ENCODE results near the gene TACR1.

The TACR1 gene

DNA sequence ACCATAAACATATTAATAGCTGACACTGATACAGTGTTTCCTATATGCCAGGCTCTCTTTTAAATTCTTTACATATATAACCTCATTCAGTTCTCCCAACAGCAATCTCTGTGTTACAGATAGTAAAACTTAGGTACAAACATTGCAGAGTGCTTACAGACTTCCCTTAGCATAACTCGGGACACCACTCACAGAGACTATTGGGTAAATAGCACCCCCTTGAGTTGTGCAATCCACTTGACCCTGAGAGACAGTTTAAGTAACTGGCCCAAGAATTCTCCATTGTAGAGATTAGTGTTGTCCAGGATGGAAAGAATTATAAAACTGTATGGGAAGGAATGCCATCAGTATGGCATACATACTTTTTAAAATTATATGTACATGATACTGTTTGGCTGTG lies 130.8 kb downstream of the TACR1 start:
- TF ChIP-seq, protein P1, sequence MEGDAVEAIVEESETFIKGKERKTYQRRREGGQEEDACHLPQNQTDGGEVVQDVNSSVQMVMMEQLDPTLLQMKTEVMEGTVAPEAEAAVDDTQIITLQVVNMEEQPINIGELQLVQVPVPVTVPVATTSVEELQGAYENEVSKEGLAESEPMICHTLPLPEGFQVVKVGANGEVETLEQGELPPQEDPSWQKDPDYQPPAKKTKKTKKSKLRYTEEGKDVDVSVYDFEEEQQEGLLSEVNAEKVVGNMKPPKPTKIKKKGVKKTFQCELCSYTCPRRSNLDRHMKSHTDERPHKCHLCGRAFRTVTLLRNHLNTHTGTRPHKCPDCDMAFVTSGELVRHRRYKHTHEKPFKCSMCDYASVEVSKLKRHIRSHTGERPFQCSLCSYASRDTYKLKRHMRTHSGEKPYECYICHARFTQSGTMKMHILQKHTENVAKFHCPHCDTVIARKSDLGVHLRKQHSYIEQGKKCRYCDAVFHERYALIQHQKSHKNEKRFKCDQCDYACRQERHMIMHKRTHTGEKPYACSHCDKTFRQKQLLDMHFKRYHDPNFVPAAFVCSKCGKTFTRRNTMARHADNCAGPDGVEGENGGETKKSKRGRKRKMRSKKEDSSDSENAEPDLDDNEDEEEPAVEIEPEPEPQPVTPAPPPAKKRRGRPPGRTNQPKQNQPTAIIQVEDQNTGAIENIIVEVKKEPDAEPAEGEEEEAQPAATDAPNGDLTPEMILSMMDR (IDR thresholded peaks at IDR 0.05), result no peak
- TF ChIP-seq ZFX (IDR thresholded peaks at IDR 0.05; ENCODE audit: borderline replicate concordance), result no peak
- H3K27ac ChIP-seq, result no peak overlapping the region

DNA sequence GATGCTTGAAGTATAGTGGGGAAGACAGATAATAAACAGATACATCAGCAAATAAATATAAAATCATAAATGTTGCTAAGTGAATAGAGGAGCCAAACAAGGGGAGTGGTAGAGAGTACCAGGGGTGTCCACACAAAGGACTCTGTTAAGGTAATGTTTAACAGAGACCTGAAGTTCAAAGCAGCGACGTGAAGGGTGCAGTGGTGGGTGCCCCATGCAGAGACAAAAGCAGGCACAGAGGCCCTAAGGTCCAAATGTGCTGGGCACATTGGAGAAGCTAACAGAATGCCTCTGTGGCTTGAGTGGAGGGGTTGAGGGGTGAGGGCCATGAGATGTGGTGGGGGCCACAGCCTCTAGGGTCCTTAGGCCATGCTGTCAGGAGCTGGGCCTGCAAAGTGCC lies 131.8 kb downstream of the TACR1 start:
- TF ChIP-seq, protein P1 (IDR thresholded peaks at IDR 0.05), result no peak
- no peak for TF ChIP-seq ZFX (IDR thresholded peaks at IDR 0.05; ENCODE audit: borderline replicate concordance)
- H3K27ac ChIP-seq, result no peak overlapping the region

- TF ChIP-seq, protein P1 (IDR thresholded peaks at IDR 0.05), result no peak
- TF ChIP-seq ZFX (IDR thresholded peaks at IDR 0.05; ENCODE audit: borderline replicate concordance), result no peak
- H3K27ac ChIP-seq, result no peak overlapping the region
These were observed 133.0 kb downstream of the TACR1 start for GRCh38 chr2:75066121-75066902.

DNA sequence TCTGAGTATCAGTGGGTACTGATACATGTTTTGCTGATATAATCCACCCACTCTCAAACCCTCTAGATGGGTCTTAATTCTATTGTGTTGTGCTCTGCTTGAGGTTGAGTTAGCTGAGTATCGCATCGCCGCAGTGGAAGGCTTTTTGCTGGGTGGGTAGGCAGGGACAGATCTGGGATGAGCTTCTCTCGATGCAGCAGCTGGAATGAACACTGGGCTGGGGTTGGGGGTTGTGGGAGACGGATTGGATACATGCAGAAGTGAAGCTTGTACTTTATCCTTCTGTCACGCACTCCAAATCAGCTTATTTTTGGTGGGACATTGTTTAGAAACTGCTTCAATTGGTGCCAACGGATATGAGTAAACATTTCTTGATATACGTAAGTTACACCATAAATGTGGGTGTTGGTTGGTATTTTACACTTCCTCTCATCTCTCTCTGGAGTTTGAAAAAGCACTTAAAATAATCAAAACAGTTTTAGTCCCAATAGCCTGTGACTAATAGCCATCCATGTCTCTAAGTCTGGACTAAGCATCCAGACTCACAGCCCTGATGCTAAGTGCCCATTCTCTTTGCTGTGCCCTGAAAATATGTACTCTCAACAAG lies 133.8 kb downstream of the TACR1 start:
- H3K27ac ChIP-seq, result no peak overlapping the region
- TF ChIP-seq, protein P1 (IDR thresholded peaks at IDR 0.05), result no peak
- no peak for TF ChIP-seq ZFX (IDR thresholded peaks at IDR 0.05; ENCODE audit: borderline replicate concordance)

GRCh38 chr2:75064691-75065396 lies 134.5 kb downstream of the TACR1 start:
- H3K27ac ChIP-seq, result no peak overlapping the region

DNA sequence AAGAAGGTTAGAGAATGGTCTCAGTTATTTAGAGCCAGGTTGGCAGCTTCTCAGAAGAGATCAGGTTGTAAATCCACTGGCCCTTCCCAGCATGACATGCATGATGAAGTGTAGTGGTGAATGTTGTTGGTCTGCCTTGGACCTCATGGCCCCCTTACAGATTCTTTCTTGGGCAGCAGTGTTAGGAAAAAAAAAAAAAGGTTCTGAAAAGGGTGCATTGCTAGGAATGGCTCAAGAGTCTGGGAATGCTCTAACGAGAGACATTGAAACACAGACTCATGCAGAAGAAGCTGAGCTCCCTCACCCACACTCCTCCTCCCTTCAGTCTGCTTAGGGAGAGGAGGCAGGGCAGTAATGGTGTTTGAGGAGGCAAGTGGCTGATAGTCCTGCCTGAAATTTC lies 135.4 kb downstream of the TACR1 start:
- no peak for TF ChIP-seq ZFX (IDR thresholded peaks at IDR 0.05; ENCODE audit: borderline replicate concordance)
- TF ChIP-seq, protein P1 (IDR thresholded peaks at IDR 0.05), result no peak
- no peak overlapping the region for H3K27ac ChIP-seq

More at GRCh38 chr2:75064691-75065396, 134.5 kb downstream of the TACR1 start:
- TF ChIP-seq ZFX (IDR thresholded peaks at IDR 0.05; ENCODE audit: borderline replicate concordance), result no peak
- TF ChIP-seq, protein P1 (IDR thresholded peaks at IDR 0.05), result peak; percentile 97
